Chondrocyte (in vitro differentiated cells): ENCODE results near the gene TIMD4. TPM values are rescaled to one million over a fixed set of nuclear protein-coding genes. Genes with fewer than 3 reads are reported as not detected.

ENCODE experiments used
- DNase-seq: peaks from one replicate; pipeline ENCODE4 v3.0.0; 2021; ENCODE audit warnings: mixed read lengths, low spot score
- H3K27ac Mint-ChIP-seq: one replicate; pipeline ENCODE4 v1.8.0; 2021; ENCODE audit warnings: mild to moderate bottlenecking, moderate library complexity, mixed read lengths; ENCODE audit not compliant: unreplicated experiment
- H3K27me3 Mint-ChIP-seq: 2 replicates; pipeline ENCODE4 v1.8.0; 2021; ENCODE audit warnings: low read depth, mixed read lengths
- H3K36me3 Mint-ChIP-seq: 2 replicates; pipeline ENCODE4 v1.8.0; 2021; ENCODE audit warnings: low read depth, mixed read lengths
- H3K4me1 Mint-ChIP-seq: 2 replicates; pipeline ENCODE4 v1.8.0; 2021; ENCODE audit warnings: low read depth, mild to moderate bottlenecking, mixed read lengths
- H3K4me3 Mint-ChIP-seq: one replicate; pipeline ENCODE4 v1.8.0; 2021; ENCODE audit warnings: mild to moderate bottlenecking, moderate library complexity, mixed read lengths; ENCODE audit not compliant: unreplicated experiment
- H3K9me3 Mint-ChIP-seq: 2 replicates; pipeline ENCODE4 v1.8.0; 2021; ENCODE audit warnings: low read depth, mixed read lengths
- CTCF ChIP-seq: fragments of 200-600 bp; sonication (generic); IDR thresholded peaks from 2 replicates; pipeline ENCODE4 v1.5.0; 2021; ENCODE audit warnings: antibody characterized with exemption, mild to moderate bottlenecking, moderate library complexity
- total RNA-seq: library from RNA; stranded (reverse); gene quantifications from 3 replicates; pipeline ENCODE4 v1.2.1, GENCODE V29; 2021

TIMD4 gene
- total RNA-seq, 1 donor from 2014 or later: not detected

- no peak for DNase-seq
- no peaks in the 10 kb centered on the region for H3K36me3 Mint-ChIP-seq
- H3K4me1 Mint-ChIP-seq: no peaks in the 10 kb centered on the region
- no peak for TF ChIP-seq CTCF
- H3K27me3 Mint-ChIP-seq: peaks cover 2% of the 10 kb centered on the region
- H3K4me3 Mint-ChIP-seq: no peak overlapping the region
- no peak overlapping the region for H3K27ac Mint-ChIP-seq
- no peaks in the 10 kb centered on the region for H3K9me3 Mint-ChIP-seq
Measured at GRCh38 chr5:156906807-156907206, 56.2 kb downstream of the TIMD4 start.

GRCh38 chr5:156896546-156896945 lies 66.5 kb downstream of the TIMD4 start:
- TF ChIP-seq CTCF: no peak

GRCh38 chr5:156893517-156893916 lies 69.5 kb downstream of the TIMD4 start:
- Mint-ChIP-seq H3K9me3 (no peaks in the 10 kb centered on the region), H3K27me3 (peaks cover 21% of the 10 kb centered on the region), H3K4me3 (no peak overlapping the region), H3K27ac (no peak overlapping the region), H3K4me1 (no peaks in the 10 kb centered on the region), H3K36me3 (no peaks in the 10 kb centered on the region)
- no peak for DNase-seq
- no peak for TF ChIP-seq CTCF

More at GRCh38 chr5:156896546-156896945, 66.5 kb downstream of the TIMD4 start:
- no peaks in the 10 kb centered on the region for H3K4me1 Mint-ChIP-seq
- peaks cover 5% of the 10 kb centered on the region for H3K27me3 Mint-ChIP-seq
- no peaks in the 10 kb centered on the region for H3K9me3 Mint-ChIP-seq
- DNase-seq: no peak
- no peaks in the 10 kb centered on the region for H3K36me3 Mint-ChIP-seq
- no peak overlapping the region for H3K4me3 Mint-ChIP-seq
- no peak overlapping the region for H3K27ac Mint-ChIP-seq

GRCh38 chr5:156892864-156893263 lies 70.2 kb downstream of the TIMD4 start:
- peaks cover 21% of the 10 kb centered on the region for H3K27me3 Mint-ChIP-seq
- no peaks in the 10 kb centered on the region for H3K4me1 Mint-ChIP-seq
- H3K36me3 Mint-ChIP-seq: no peaks in the 10 kb centered on the region
- H3K9me3 Mint-ChIP-seq: no peaks in the 10 kb centered on the region
- no peak for DNase-seq
- H3K27ac Mint-ChIP-seq: no peak overlapping the region
- TF ChIP-seq CTCF: no peak
- H3K4me3 Mint-ChIP-seq: no peak overlapping the region

- Mint-ChIP-seq H3K27ac (no peak overlapping the region), H3K36me3 (no peaks in the 10 kb centered on the region), H3K9me3 (no peaks in the 10 kb centered on the region), H3K4me3 (no peak overlapping the region), H3K4me1 (no peaks in the 10 kb centered on the region), H3K27me3 (peaks cover 21% of the 10 kb centered on the region)
- TF ChIP-seq CTCF: no peak
- DNase-seq: no peak
Measured at GRCh38 chr5:156892223-156892622, 70.8 kb downstream of the TIMD4 start.
